SK-N-SH (cell line): ENCODE data around the gene SAXO1. TPM values are rescaled to one million over a fixed set of nuclear protein-coding genes. Genes with fewer than 3 reads are reported as not detected.

ENCODE experiments used
- CTCF ChIA-PET: fragments of 300-600, 350-600 bp; formaldehyde crosslinking; extraction: SDS; loops from one replicate; lab custom pipeline; 2021; lab: Yijun Ruan, JAX
- POLR2A ChIA-PET: fragments of 350-600 bp; sonication (Branson Sonifier 250); formaldehyde crosslinking; extraction: SDS; loops from one replicate; lab custom pipeline; 2020; ENCODE audit warnings: antibody characterized with exemption, inconsistent platforms; lab: Yijun Ruan, JAX
- DNase-seq: peaks from one replicate; pipeline ENCODE4 v3.0.0; 2012
- H2AFZ ChIP-seq: fragments of 200-600 bp; sonication (generic); 2 replicates; pipeline ENCODE4 v1.8.1; 2016; ENCODE audit warnings: antibody characterized with exemption, mild to moderate bottlenecking, low read depth
- H3F3A ChIP-seq: fragments of 200-600 bp; sonication (generic); replicated peaks from 2 replicates; pipeline ENCODE3; 2016; ENCODE audit warnings: antibody characterized with exemption, mild to moderate bottlenecking; ENCODE audit not compliant: insufficient read depth
- H3K27ac ChIP-seq, 2 experiments: fragments of 200-500 bp in 1 of 2; fragments of 200-600 bp in 1 of 2; sonication (Bioruptor generic) in 1 of 2; sonication (generic), shearing (Covaris generic) in 1 of 2; 2 replicates each; pipeline versions ENCODE4 v1.5.1 to v1.6.1; 2014 to 2016; ENCODE audit warnings: low read depth in 2 of 2, inconsistent platforms in 1 of 2, low read length in 1 of 2, mild to moderate bottlenecking in 1 of 2, mixed read lengths in 1 of 2
- H3K27me3 ChIP-seq: fragments of 200-600 bp; sonication (generic), shearing (Covaris generic); 2 replicates; pipeline ENCODE4 v1.6.1; 2016; ENCODE audit warnings: mixed run types; ENCODE audit not compliant: insufficient read depth
- H3K36me3 ChIP-seq, 2 experiments: fragments of 200-500 bp in 1 of 2; fragments of 200-600 bp in 1 of 2; sonication (Bioruptor generic) in 1 of 2; sonication (generic) in 1 of 2; replicated peaks in 1 of 2; 2 replicates each; pipeline versions ENCODE3 to v1.5.1; 2014 to 2016; ENCODE audit warnings: low read length in 1 of 2, mild to moderate bottlenecking in 1 of 2; ENCODE audit not compliant: insufficient read depth in 2 of 2, control insufficient read depth in 1 of 2
- H3K4me1 ChIP-seq, 2 experiments: fragments of 200-500 bp in 1 of 2; fragments of 200-600 bp in 1 of 2; sonication (Bioruptor generic) in 1 of 2; sonication (generic), shearing (Covaris generic) in 1 of 2; 2 replicates each; pipeline versions ENCODE4 v1.5.1 to v1.6.1; 2014 to 2016; ENCODE audit warnings: low read depth in 1 of 2, low read length in 1 of 2, mixed run types in 1 of 2; ENCODE audit not compliant: insufficient read depth in 2 of 2, control insufficient read depth in 1 of 2
- H3K4me2 ChIP-seq: fragments of 200-600 bp; sonication (generic), shearing (Covaris generic); 2 replicates; pipeline ENCODE4 v1.6.1; 2017; ENCODE audit warnings: mixed run types
- H3K4me3 ChIP-seq, 2 experiments: fragments of 200-500 bp in 1 of 2; fragments of 200-600 bp in 1 of 2; sonication (Bioruptor generic) in 1 of 2; sonication (generic), shearing (Covaris generic) in 1 of 2; 2 replicates each; pipeline versions ENCODE4 v1.5.1 to v1.8.1; 2014 to 2016; ENCODE audit warnings: low read depth in 2 of 2, inconsistent platforms in 1 of 2, low read length in 1 of 2, mild to moderate bottlenecking in 1 of 2, mixed read lengths in 1 of 2, moderate library complexity in 1 of 2
- H3K79me2 ChIP-seq: fragments of 200-600 bp; sonication (generic); 2 replicates; pipeline ENCODE4 v1.8.1; 2017; ENCODE audit warnings: mild to moderate bottlenecking; ENCODE audit not compliant: insufficient read depth
- H3K9ac ChIP-seq: fragments of 200-600 bp; sonication (generic); 2 replicates; pipeline ENCODE4 v1.6.1; 2017; ENCODE audit warnings: mixed run types
- H3K9me2 ChIP-seq: fragments of 200-600 bp; sonication (generic); 2 replicates; pipeline ENCODE4 v1.6.1; 2017; ENCODE audit warnings: mixed run types
- H3K9me3 ChIP-seq: fragments of 200-600 bp; sonication (generic); 2 replicates; pipeline ENCODE4 v1.6.1; 2017; ENCODE audit warnings: mixed run types, mild to moderate bottlenecking, moderate library complexity
- H4K20me1 ChIP-seq: fragments of 200-600 bp; sonication (generic); 2 replicates; pipeline ENCODE4 v1.6.1; 2017; ENCODE audit warnings: mild to moderate bottlenecking, mixed run types; ENCODE audit not compliant: insufficient read depth
- FOSL2 ChIP-seq: IDR thresholded peaks from 2 replicates; pipeline ENCODE4 v1.4.0; 2012; ENCODE audit warnings: low read depth, mild to moderate bottlenecking, moderate library complexity, borderline replicate concordance
- FOXM1 ChIP-seq: IDR thresholded peaks from 2 replicates; pipeline ENCODE4 v1.4.0; 2012; ENCODE audit warnings: low read depth, mild to moderate bottlenecking
- GATA2 ChIP-seq: sonication (generic); formaldehyde crosslinking; IDR thresholded peaks from 2 replicates; pipeline ENCODE4 v1.5.0; 2020; ENCODE audit warnings: mild to moderate bottlenecking, missing genetic modification reagents
- NFIC ChIP-seq: IDR thresholded peaks from 2 replicates; pipeline ENCODE4 v1.4.0; 2012; ENCODE audit warnings: borderline replicate concordance
- RCOR1 ChIP-seq: fragments of 150-350 bp; IDR thresholded peaks from 2 replicates; pipeline ENCODE4 v1.6.1; 2017; ENCODE audit warnings: antibody characterized with exemption, low read length
- RXRA ChIP-seq: IDR thresholded peaks from 2 replicates; pipeline ENCODE4 v1.4.0; 2012; ENCODE audit warnings: low read depth, mild to moderate bottlenecking, borderline replicate concordance
- SIN3A ChIP-seq: IDR thresholded peaks from 2 replicates; pipeline ENCODE4 v1.6.1; 2012; ENCODE audit warnings: low read depth, mild to moderate bottlenecking, low read length, moderate library complexity, borderline replicate concordance
- SMC3 ChIP-seq: IDR thresholded peaks from 2 replicates; pipeline ENCODE4 v1.6.1; 2012; ENCODE audit warnings: low read depth, low read length, improper control_type of control experiment
- TCF12 ChIP-seq: IDR thresholded peaks from 2 replicates; pipeline ENCODE4 v1.4.0; 2012
- USF2 ChIP-seq: fragments of 150-350 bp; IDR thresholded peaks from 2 replicates; pipeline ENCODE4 v1.6.1; 2017; ENCODE audit warnings: antibody characterized with exemption, low read length, low read depth, borderline replicate concordance
- ZBTB33 ChIP-seq: IDR thresholded peaks from 2 replicates; pipeline ENCODE4 v1.4.0; 2012; ENCODE audit warnings: low read depth, borderline replicate concordance
- WGBS: methylation state at CpG from one replicate; pipeline ENCODE4 v1.1.6; 2017; ENCODE audit warnings: low lambda C conversion rate; 5-methylcytosine and 5-hydroxymethylcytosine counted together
- polyA plus RNA-seq, 3 experiments: library from polyadenylated mRNA; depleted of rRNA; stranded (reverse); fragments of >200 nt; gene quantifications; 2 replicates each; pipeline ENCODE4 v1.2.3, GENCODE V29; 2012
- TF ChIP-seq, protein P1 (sequence below): fragments of 200-600 bp; sonication (generic); IDR thresholded peaks from 2 replicates; pipeline ENCODE4 v1.6.1; 2017; ENCODE audit warnings: antibody characterized with exemption, mild to moderate bottlenecking, moderate library complexity
- TF ChIP-seq, protein P2 (sequence below): IDR thresholded peaks from 2 replicates; pipeline ENCODE4 v1.4.0; 2012; ENCODE audit warnings: low read depth

SAXO1 gene
- polyA plus RNA-seq, 1 of the 3 experiments (the other 2 are of a cell fraction): 0.03 TPM

DNA sequence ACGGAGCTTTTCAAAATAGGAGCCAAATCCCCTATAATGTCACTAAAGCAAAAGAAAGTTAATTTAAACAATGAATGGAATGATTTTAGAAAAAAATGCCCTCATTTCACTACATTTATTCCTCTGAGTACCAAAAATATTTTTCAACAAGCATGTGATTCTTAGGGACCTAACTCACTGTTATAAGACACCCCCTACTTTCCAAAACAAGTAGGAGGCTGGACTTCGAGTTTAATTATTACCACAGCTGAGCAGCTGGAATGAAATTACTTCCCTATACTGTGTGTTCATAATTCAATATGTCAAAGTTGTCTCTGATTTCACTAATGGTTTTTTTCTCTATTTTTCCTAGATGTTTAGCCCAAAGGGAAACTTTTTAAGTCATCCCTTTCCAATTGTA, 61.6 kb downstream of the SAXO1 start:
- 60% methylated on average over 2 of the region's 2 CpGs for whole genome bisulfite sequencing
- no peaks in the 10 kb centered on the region for H3K79me2 ChIP-seq
- no peak overlapping the region for H3K4me3 ChIP-seq
- DNase-seq: no peak
- H2AFZ ChIP-seq: no peak overlapping the region
- POLR2A ChIA-PET: no interaction called here
- TF ChIP-seq SIN3A: no peak
- no peak for TF ChIP-seq FOSL2
- TF ChIP-seq NFIC: no peak
- TF ChIP-seq FOXM1: no peak
- CTCF ChIA-PET: interaction anchor here (0.8 kb wide), 1 partner anchor 533 kb away, joined by 3 read pairs; no protein-coding TSS in a partner anchor
- no peak overlapping the region for H3K4me2 ChIP-seq
- no peaks in the 10 kb centered on the region for H3K9me2 ChIP-seq
- H3K9me3 ChIP-seq: no peaks in the 10 kb centered on the region
- no peaks in the 10 kb centered on the region for H3K27me3 ChIP-seq
- no peaks in the 10 kb centered on the region for H4K20me1 ChIP-seq
- H3K9ac ChIP-seq: no peak overlapping the region
- H3K36me3 ChIP-seq: no peaks in the 10 kb centered on the region
- H3K4me1 ChIP-seq: no peaks in the 10 kb centered on the region; a peak in 1 of 4 replicates
- H3F3A ChIP-seq: no peaks in the 10 kb centered on the region
- no peak overlapping the region for H3K27ac ChIP-seq

DNA sequence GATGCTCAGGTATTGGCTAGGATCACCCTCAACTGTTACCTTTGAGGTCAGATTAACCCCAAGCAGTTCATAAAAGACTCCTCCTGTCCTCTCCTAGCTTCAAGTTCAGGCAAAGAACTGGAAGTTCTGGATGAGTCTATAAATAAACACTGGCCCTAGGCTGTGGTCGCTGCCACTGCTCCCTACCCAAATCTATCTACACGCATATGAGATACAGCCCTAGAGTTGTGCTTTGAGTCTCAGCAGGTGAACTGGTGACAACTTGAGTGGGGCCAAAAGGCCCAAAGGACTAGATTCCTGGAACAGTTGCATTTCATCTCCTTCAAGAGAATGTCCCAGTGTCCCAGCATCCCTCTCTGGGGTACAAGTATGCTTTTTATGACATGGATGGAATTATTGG, 62.6 kb downstream of the SAXO1 start:
- H3K9me3 ChIP-seq: no peaks in the 10 kb centered on the region
- H3F3A ChIP-seq: no peaks in the 10 kb centered on the region
- H4K20me1 ChIP-seq: no peaks in the 10 kb centered on the region
- no peaks in the 10 kb centered on the region for H3K9me2 ChIP-seq
- H3K9ac ChIP-seq: no peak overlapping the region
- WGBS: 77% methylated on average over 2 of the region's 2 CpGs
- no peak overlapping the region for H2AFZ ChIP-seq
- TF ChIP-seq SMC3: no peak
- TF ChIP-seq NFIC: no peak
- TF ChIP-seq TCF12: no peak
- TF ChIP-seq, protein P1, sequence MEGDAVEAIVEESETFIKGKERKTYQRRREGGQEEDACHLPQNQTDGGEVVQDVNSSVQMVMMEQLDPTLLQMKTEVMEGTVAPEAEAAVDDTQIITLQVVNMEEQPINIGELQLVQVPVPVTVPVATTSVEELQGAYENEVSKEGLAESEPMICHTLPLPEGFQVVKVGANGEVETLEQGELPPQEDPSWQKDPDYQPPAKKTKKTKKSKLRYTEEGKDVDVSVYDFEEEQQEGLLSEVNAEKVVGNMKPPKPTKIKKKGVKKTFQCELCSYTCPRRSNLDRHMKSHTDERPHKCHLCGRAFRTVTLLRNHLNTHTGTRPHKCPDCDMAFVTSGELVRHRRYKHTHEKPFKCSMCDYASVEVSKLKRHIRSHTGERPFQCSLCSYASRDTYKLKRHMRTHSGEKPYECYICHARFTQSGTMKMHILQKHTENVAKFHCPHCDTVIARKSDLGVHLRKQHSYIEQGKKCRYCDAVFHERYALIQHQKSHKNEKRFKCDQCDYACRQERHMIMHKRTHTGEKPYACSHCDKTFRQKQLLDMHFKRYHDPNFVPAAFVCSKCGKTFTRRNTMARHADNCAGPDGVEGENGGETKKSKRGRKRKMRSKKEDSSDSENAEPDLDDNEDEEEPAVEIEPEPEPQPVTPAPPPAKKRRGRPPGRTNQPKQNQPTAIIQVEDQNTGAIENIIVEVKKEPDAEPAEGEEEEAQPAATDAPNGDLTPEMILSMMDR: no peak
- TF ChIP-seq ZBTB33: no peak
- no peak for TF ChIP-seq RXRA
- TF ChIP-seq, protein P2, sequence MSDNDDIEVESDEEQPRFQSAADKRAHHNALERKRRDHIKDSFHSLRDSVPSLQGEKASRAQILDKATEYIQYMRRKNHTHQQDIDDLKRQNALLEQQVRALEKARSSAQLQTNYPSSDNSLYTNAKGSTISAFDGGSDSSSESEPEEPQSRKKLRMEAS: no peak
- no peak for TF ChIP-seq USF2
- no peak for TF ChIP-seq GATA2 (CRISPR knock-in tag)
- TF ChIP-seq RCOR1: no peak
- H3K79me2 ChIP-seq: no peaks in the 10 kb centered on the region
- no peak for DNase-seq
- no peak overlapping the region for H3K27ac ChIP-seq
- H3K27me3 ChIP-seq: no peaks in the 10 kb centered on the region
- ChIA-PET POLR2A (no interaction called here), CTCF (interaction anchor here (1.5 kb wide), 1 partner anchor 59 kb away, joined by 4 read pairs; no protein-coding TSS in a partner anchor)
- no peaks in the 10 kb centered on the region for H3K36me3 ChIP-seq
- H3K4me2 ChIP-seq: no peak overlapping the region
- H3K4me1 ChIP-seq: no peaks in the 10 kb centered on the region; a peak in 1 of 4 replicates
- no peak overlapping the region for H3K4me3 ChIP-seq
